Heart right ventricle (tissue), 16 donors: Measurements from ENCODE around the gene LARP4B. TPM values are rescaled to one million over a fixed set of nuclear protein-coding genes. Genes with fewer than 3 reads are reported as not detected.

ENCODE experiments used
- ATAC-seq, 8 donors: fragments of 200-7000 bp; cut with Tn5 transposase; one replicate each; pipeline ENCODE4 v1.9.1; 2020; ENCODE audit warnings: mild to moderate bottlenecking in 8 of 8, moderate library complexity in 8 of 8, moderate number of reproducible peaks in 1 of 8
- DNase-seq, 2 donors: peaks; one replicate each; pipeline ENCODE4 v3.0.0-alpha.2; 2020
- H3K27ac ChIP-seq, 10 donors: fragments of 200-600 bp; sonication (generic) in 2 of 10; one replicate each; pipeline versions ENCODE4 v1.5.0 to v1.8.0; 2020 to 2022; ENCODE audit warnings: mild to moderate bottlenecking in 3 of 10
- H3K27me3 ChIP-seq, 7 donors: fragments of 200-600 bp; one replicate each; pipeline ENCODE4 v1.8.0; 2021 to 2022; ENCODE audit warnings: mild to moderate bottlenecking in 2 of 7
- H3K36me3 ChIP-seq, 9 donors: fragments of 200-600 bp; sonication (generic) in 1 of 9; one replicate each; pipeline versions ENCODE4 v1.5.0 to v1.8.0; 2020 to 2022; ENCODE audit warnings: mild to moderate bottlenecking in 2 of 9
- H3K4me1 ChIP-seq, 9 donors: fragments of 200-600 bp; sonication (generic) in 1 of 9; one replicate each; pipeline versions ENCODE4 v1.5.0 to v1.8.0; 2020 to 2022; ENCODE audit warnings: mild to moderate bottlenecking in 4 of 9
- H3K4me3 ChIP-seq, 10 donors: fragments of 200-600 bp; sonication (generic) in 2 of 10; one replicate each; pipeline versions ENCODE4 v1.5.0 to v1.8.0; 2020 to 2022; ENCODE audit warnings: mild to moderate bottlenecking in 7 of 10, moderate library complexity in 2 of 10
- H3K9me3 ChIP-seq, 11 donors: fragments of 200-600 bp in 10 of 11; sonication (generic) in 2 of 11; one replicate each; pipeline versions ENCODE4 v1.5.0 to v1.8.0; 2013 to 2022; ENCODE audit warnings: mild to moderate bottlenecking in 2 of 11, control low read depth in 1 of 11, moderate library complexity in 1 of 11
- CTCF ChIP-seq, 9 donors: fragments of 200-600 bp; sonication (generic) in 2 of 9; IDR thresholded peaks; one replicate each; pipeline versions ENCODE4 v1.5.0 to v1.8.0; 2021 to 2022; ENCODE audit warnings: antibody characterized with exemption in 9 of 9, mild to moderate bottlenecking in 5 of 9, moderate library complexity in 1 of 9
- WGBS, 2 donors: extraction: QIAGEN DNeasy Blood & Tissue Kit; methylation state at CpG; one replicate each; pipeline ENCODE4 v1.1.7; 2013; ENCODE audit warnings: inconsistent platforms in 1 of 2; 5-methylcytosine and 5-hydroxymethylcytosine counted together
- intact Hi-C, 10 donors: fragments of 100-400 bp; cut with DNase I; formaldehyde crosslinking; loops; one replicate each; pipeline versions ENCODE4 v1.11.1 to v1.14.2; 2022
- polyA plus RNA-seq, 2 donors: library from polyadenylated mRNA; stranded (reverse); fragments of 200-250 nt; gene quantifications; one replicate each; pipeline ENCODE4 v1.2.3, GENCODE V29; 2013
- total RNA-seq, 10 donors: library from RNA; stranded (reverse); fragmentation: NEBNext Ultra II Directional in 3 of 10; extraction: Animal tissue kit (Norgen Biotek cat#: 25700) in 3 of 10; gene quantifications; one replicate each; pipeline versions ENCODE4 v1.2.1 to v1.2.4, GENCODE V29; 2021 to 2023
- donor health status: Arrhythmogenic right ventricular cardiomyopathy.
- donor health status: ischemic (EF 13 %, LVEDD 7.1; RV severe dilation, severe dysfunction).
- donor health status: healthy with polysubstance abuse.
- donor health status: DM: no; HTN: yes; CAD: no.
- donor health status: DM: no; HTN: no; CAD: no.
- donor health status: ischemic (EF 25% LVEDD 6.9; RV normal size, moderate dysfunction).
- donor health status: ischemic (EF 25% LVEDD 5.7; RV mildly dilated, moderate dysfunction).
- donor health status: healthy.
- donor health status: DM: yes; HTN: yes; CAD: no.
- donor health status: Ischemic cardiomyopathy.
- donor health status: ischemic (EF 35%, LVEDD 5.7; RV mildly dilated, moderate dysfunction).
- donor health status: nonischemic (EF 11% LVEDD 7.7; RV severe dilation, severe dysfunction).
- donor health status: DM: yes; HTN: yes; CAD: no.
- donor health status: PGD.
- donor health status: ischemic (EF 29% LVEDD 5.4; RV normal size, mild dysfunction).
- donor health status: nonischemic (EF 23%, LVEDD 6.1; RV moderate dilation, normal function).

The LARP4B gene
- total and polyA plus RNA-seq, 12 donors, result 10.6 to 82.6 (median 61.9) TPM

GRCh38 chr10:919481-919880 lies 12.0 kb downstream of the LARP4B start:
- H3K36me3 ChIP-seq, result peaks cover 0 to 10% (median 0%) of the 10 kb centered on the region in 9 donors
- DNase-seq, result no peak
- WGBS, 2 donors, result 66 to 71% methylated on average over 3 of the region's 3 CpGs
- H3K4me3 ChIP-seq, result no peak overlapping the region
- ATAC-seq, result no peak
- H3K27ac ChIP-seq, result no peak overlapping the region
- intact Hi-C loops, result no loop called here
- H3K9me3 ChIP-seq, result no peaks in the 10 kb centered on the region
- H3K4me1 ChIP-seq, result peaks cover 0 to 48% (median 27%) of the 10 kb centered on the region in 9 donors
- no peaks in the 10 kb centered on the region for H3K27me3 ChIP-seq
- no peak for TF ChIP-seq CTCF (IDR thresholded peaks at IDR 0.05)

- no peak overlapping the region for H3K4me3 ChIP-seq
- intact Hi-C loops, result no loop called here
- WGBS, 2 donors, result 93% methylated on average over 3 of the region's 3 CpGs
These were observed 13.5 kb downstream of the LARP4B start for GRCh38 chr10:917999-918398.

GRCh38 chr10:917416-917720 lies 14.1 kb downstream of the LARP4B start:
- WGBS, 2 donors, result 97 to 98% methylated on average over 3 of the region's 3 CpGs
- ATAC-seq (no peak), DNase-seq (no peak)
- Histone ChIP-seq H3K27me3 (no peaks in the 10 kb centered on the region), H3K36me3 (peaks cover 0 to 10% (median 0%) of the 10 kb centered on the region in 9 donors), H3K4me1 (peaks cover 0 to 31% (median 23%) of the 10 kb centered on the region in 9 donors), H3K4me3 (no peak overlapping the region), H3K27ac (no peak overlapping the region), H3K9me3 (no peaks in the 10 kb centered on the region)
- no peak for TF ChIP-seq CTCF (IDR thresholded peaks at IDR 0.05)
- intact Hi-C loops, result no loop called here

More at GRCh38 chr10:917999-918398, 13.5 kb downstream of the LARP4B start:
- Histone ChIP-seq H3K27ac (no peak overlapping the region), H3K9me3 (no peaks in the 10 kb centered on the region), H3K36me3 (peaks cover 0 to 10% (median 0%) of the 10 kb centered on the region in 9 donors), H3K27me3 (no peaks in the 10 kb centered on the region), H3K4me1 (peaks cover 0 to 36% (median 23%) of the 10 kb centered on the region in 9 donors)
- DNase-seq (no peak), ATAC-seq (no peak)
- TF ChIP-seq CTCF (IDR thresholded peaks at IDR 0.05), result no peak

- no peak for TF ChIP-seq CTCF (IDR thresholded peaks at IDR 0.05)
- Histone ChIP-seq H3K4me3 (no peak overlapping the region), H3K27me3 (no peaks in the 10 kb centered on the region), H3K4me1 (peaks cover 0 to 29% (median 22%) of the 10 kb centered on the region in 9 donors), H3K27ac (no peak overlapping the region), H3K36me3 (peaks cover 0 to 10% (median 0%) of the 10 kb centered on the region in 9 donors), H3K9me3 (no peaks in the 10 kb centered on the region)
- DNase-seq (no peak), ATAC-seq (no peak)
- WGBS, 2 donors, result 97 to 99% methylated on average over 7 of the region's 7 CpGs
- intact Hi-C loops, result no loop called here
These were observed 14.6 kb downstream of the LARP4B start for GRCh38 chr10:916716-917415.
